ENCODE data around the gene FILIP1L. TPM values are rescaled to one million over a fixed set of nuclear protein-coding genes. Genes with fewer than 3 reads are reported as not detected.
A peak's percentile ranks its signal among the peaks of the same experiment; 100 is the strongest.

FILIP1L gene
- polyA plus RNA-seq, 1 donor (not counting 4 experiments of a cell fraction or from before 2014, with no cell fraction given) = 14.7 TPM

- dilution Hi-C loops (cut with MboI; ENCODE audit: extremely low pct_ligation_motif_present, low sequenced_read_pairs) = no loop called here
- TF ChIP-seq CTCF (optimal IDR thresholded peaks at IDR 0.05 in 1 of 3, IDR thresholded peaks at IDR 0.05 in 1 of 3, conservative IDR thresholded peaks at IDR 0.05 in 1 of 3; ENCODE audit: extremely low read depth in 1 of 3, insufficient read depth in 2 of 3, low read length in 3 of 3) (no peak), EZH2 (IDR thresholded peaks at IDR 0.05; ENCODE audit: low read length) (no peak)
- Histone ChIP-seq H3K9me1 (ENCODE audit: control insufficient read depth, extremely low read depth, insufficient read depth, low read length) (no peaks in the 10 kb centered on the region), H3K4me2 (ENCODE audit: control insufficient read depth, extremely low read depth, insufficient read depth, low read depth, low read length) (no peak overlapping the region), H3K27ac (ENCODE audit: control insufficient read depth, insufficient read depth, low read length) (no peak overlapping the region), H3K9ac (ENCODE audit: control insufficient read depth, extremely low read depth, insufficient read depth, low read length) (no peak overlapping the region), H3K36me3 (ENCODE audit: control insufficient read depth in 2 of 2, extremely low read depth in 1 of 2, insufficient read depth in 2 of 2, low read length in 2 of 2) (no peaks in the 10 kb centered on the region), H3K4me3 (ENCODE audit: control insufficient read depth in 2 of 3, extremely low read depth in 1 of 3, insufficient read depth in 2 of 3, low read depth in 1 of 3, low read length in 3 of 3) (no peak overlapping the region), H3K27me3 (ENCODE audit: control insufficient read depth, extremely low read depth, insufficient read depth, low read length) (no peaks in the 10 kb centered on the region), H3K9me3 (ENCODE audit: control insufficient read depth, low read depth, low read length) (no peaks in the 10 kb centered on the region), H2AFZ (ENCODE audit: control insufficient read depth, low read length) (no peak overlapping the region), H3K79me2 (ENCODE audit: control insufficient read depth, insufficient read depth, low read length) (no peaks in the 10 kb centered on the region), H3K4me1 (ENCODE audit: control insufficient read depth, extremely low read depth, insufficient read depth, low read length) (peaks cover 15% of the 10 kb centered on the region), H4K20me1 (ENCODE audit: control insufficient read depth, extremely low read depth, insufficient read depth, low read length) (no peaks in the 10 kb centered on the region)
- no peak for DNase-seq (ENCODE audit: low read depth, low spot score)
- FAIRE-seq = no peak
Observed at GRCh38 chr3:99938270-99938911, 175.9 kb downstream of the FILIP1L start.

GRCh38 chr3:99934975-99935797, 179.1 kb downstream of the FILIP1L start:
- Histone ChIP-seq H3K27ac (ENCODE audit: control insufficient read depth, insufficient read depth, low read length) (no peak overlapping the region), H2AFZ (ENCODE audit: control insufficient read depth, low read length) (no peak overlapping the region), H4K20me1 (ENCODE audit: control insufficient read depth, extremely low read depth, insufficient read depth, low read length) (no peaks in the 10 kb centered on the region), H3K9ac (ENCODE audit: control insufficient read depth, extremely low read depth, insufficient read depth, low read length) (no peak overlapping the region), H3K4me1 (ENCODE audit: control insufficient read depth, extremely low read depth, insufficient read depth, low read length) (peaks cover 20% of the 10 kb centered on the region), H3K9me1 (ENCODE audit: control insufficient read depth, extremely low read depth, insufficient read depth, low read length) (no peaks in the 10 kb centered on the region), H3K9me3 (ENCODE audit: control insufficient read depth, low read depth, low read length) (no peaks in the 10 kb centered on the region), H3K36me3 (ENCODE audit: control insufficient read depth in 2 of 2, extremely low read depth in 1 of 2, insufficient read depth in 2 of 2, low read length in 2 of 2) (no peaks in the 10 kb centered on the region), H3K27me3 (ENCODE audit: control insufficient read depth, extremely low read depth, insufficient read depth, low read length) (no peaks in the 10 kb centered on the region), H3K4me3 (ENCODE audit: control insufficient read depth in 2 of 3, extremely low read depth in 1 of 3, insufficient read depth in 2 of 3, low read depth in 1 of 3, low read length in 3 of 3) (no peak overlapping the region), H3K79me2 (ENCODE audit: control insufficient read depth, insufficient read depth, low read length) (peaks cover 1% of the 10 kb centered on the region), H3K4me2 (ENCODE audit: control insufficient read depth, extremely low read depth, insufficient read depth, low read depth, low read length) (no peak overlapping the region)
- FAIRE-seq (peak; percentile 48), DNase-seq (ENCODE audit: low read depth, low spot score) (no peak)
- TF ChIP-seq EZH2 (IDR thresholded peaks at IDR 0.05; ENCODE audit: low read length) (no peak), CTCF (optimal IDR thresholded peaks at IDR 0.05 in 1 of 3, IDR thresholded peaks at IDR 0.05 in 1 of 3, conservative IDR thresholded peaks at IDR 0.05 in 1 of 3; ENCODE audit: extremely low read depth in 1 of 3, insufficient read depth in 2 of 3, low read length in 3 of 3) (no peak)
- dilution Hi-C loops (cut with MboI; ENCODE audit: extremely low pct_ligation_motif_present, low sequenced_read_pairs) = no loop called here

Data from keratinocyte (primary cell).